Measurements from ENCODE around the gene DCDC2C. TPM values are rescaled to one million over a fixed set of nuclear protein-coding genes. Genes with fewer than 3 reads are reported as not detected.

DCDC2C gene
- total RNA-seq, 2 donors from 2014 or later, result not detected

DNA sequence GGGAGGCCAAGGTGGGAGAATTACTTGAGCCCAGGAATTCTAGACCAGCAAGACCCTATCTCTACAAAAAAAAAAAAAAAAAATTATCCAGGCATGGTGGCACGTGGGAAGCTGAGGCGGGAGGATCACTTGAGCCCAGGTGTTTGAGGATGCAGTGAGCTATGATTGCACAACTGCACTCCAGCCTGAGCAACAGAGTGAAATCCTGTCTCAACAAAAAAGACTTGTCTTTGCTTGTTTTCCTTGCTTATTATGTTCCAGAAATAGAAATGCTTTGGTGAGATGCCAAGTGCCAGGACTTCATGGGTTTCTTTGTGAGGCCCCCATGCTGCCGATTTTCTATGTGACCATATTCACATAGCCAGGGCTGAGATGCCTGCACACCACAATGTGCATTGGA, 9.0 kb downstream of the DCDC2C start:
- peaks cover 12% of the 10 kb centered on the region for H3K27me3 Mint-ChIP-seq
- no peaks in the 10 kb centered on the region for H3K9me3 Mint-ChIP-seq
- H3K4me3 Mint-ChIP-seq, result no peak overlapping the region
- H3K27ac Mint-ChIP-seq, result no peak overlapping the region
- no peaks in the 10 kb centered on the region for H3K4me1 Mint-ChIP-seq
- H3K36me3 Mint-ChIP-seq (ENCODE audit: low read depth), result no peaks in the 10 kb centered on the region
- ATAC-seq (replicated peaks), result no peak

DNA sequence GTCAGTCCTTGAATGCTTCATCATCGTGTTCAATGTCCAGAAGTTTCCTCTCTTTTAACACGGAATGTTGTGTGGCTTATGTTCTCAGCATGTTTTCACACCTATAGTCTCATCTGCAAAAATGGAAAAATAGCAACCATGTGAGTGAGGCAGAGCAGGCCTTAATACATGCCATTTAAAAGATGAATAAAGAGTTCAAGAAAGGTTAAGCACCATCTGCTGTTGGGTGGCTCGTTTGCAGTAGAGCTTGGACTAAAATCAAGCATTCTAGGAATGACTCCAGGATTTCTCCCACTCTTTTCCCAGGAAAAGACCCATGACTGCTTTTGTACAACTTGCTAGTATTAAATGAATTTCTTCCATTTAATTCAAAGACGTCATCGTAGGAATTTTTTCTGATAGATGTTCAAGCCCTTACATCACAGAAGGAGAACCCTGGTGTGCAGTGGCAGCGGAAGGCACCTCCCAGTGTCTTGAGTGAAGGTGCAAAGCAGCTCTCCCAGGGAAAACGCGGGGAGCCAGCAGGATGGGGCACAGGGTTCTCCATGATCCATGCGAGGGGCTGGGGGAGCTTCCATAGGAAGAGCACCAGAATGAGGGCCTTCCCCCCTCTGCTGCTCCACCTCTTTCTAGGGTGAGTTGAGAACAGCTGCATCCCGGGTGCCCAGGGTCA, 9.6 kb downstream of the DCDC2C start:
- H3K4me1 Mint-ChIP-seq, result no peaks in the 10 kb centered on the region
- ATAC-seq (replicated peaks), result no peak
- H3K27me3 Mint-ChIP-seq, result peaks cover 12% of the 10 kb centered on the region
- no peak overlapping the region for H3K4me3 Mint-ChIP-seq
- no peaks in the 10 kb centered on the region for H3K9me3 Mint-ChIP-seq
- H3K36me3 Mint-ChIP-seq (ENCODE audit: low read depth), result no peaks in the 10 kb centered on the region
- no peak overlapping the region for H3K27ac Mint-ChIP-seq

DNA sequence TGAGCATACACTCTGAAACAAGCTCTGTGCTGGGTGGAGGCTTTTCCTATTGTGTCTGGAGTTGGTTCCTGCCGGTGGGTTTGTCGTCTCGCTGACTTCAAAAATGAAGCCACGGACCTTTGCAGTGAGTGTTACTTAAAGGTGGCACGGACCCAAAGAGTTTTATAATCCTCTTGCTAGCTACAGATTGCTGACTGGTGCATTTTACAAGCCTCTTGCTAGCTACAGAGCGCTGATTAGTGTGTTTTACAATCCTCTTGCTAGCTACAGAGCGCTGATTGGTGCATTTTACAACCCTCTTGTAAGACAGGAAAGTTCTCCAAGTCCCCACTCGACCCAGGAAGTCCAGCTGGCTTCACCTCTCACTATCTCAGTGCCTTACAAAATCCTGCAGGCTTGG, 15.3 kb downstream of the DCDC2C start:
- Mint-ChIP-seq H3K4me1 (no peaks in the 10 kb centered on the region), H3K36me3 (ENCODE audit: low read depth) (no peaks in the 10 kb centered on the region), H3K4me3 (no peak overlapping the region), H3K9me3 (no peaks in the 10 kb centered on the region), H3K27me3 (peaks cover 4% of the 10 kb centered on the region), H3K27ac (no peak overlapping the region)
- no peak for ATAC-seq (replicated peaks)

DNA sequence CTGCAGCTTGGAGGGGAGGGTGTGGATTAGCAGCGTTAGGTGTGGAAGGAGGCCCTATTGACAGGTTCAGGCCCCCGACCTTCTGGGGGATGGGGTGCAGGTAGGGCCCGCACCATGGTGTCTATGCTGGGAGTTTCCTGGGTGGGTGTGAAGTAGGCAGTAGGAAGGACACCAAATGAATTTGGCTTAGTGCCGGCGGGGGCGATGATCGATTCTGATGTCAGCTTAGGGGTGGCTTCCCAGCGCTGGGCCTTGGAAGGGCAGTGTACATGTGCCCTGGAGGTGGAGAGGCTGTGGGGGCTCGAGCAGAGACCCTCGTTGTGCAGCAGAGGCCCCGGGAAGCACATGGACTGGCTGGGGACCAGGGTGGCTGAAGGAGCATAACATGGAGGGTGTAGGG, 21.6 kb downstream of the DCDC2C start:
- ATAC-seq (replicated peaks), result no peak
- H3K4me3 Mint-ChIP-seq, result no peak overlapping the region
- H3K36me3 Mint-ChIP-seq (ENCODE audit: low read depth), result no peaks in the 10 kb centered on the region
- H3K27ac Mint-ChIP-seq, result no peak overlapping the region
- no peaks in the 10 kb centered on the region for H3K4me1 Mint-ChIP-seq
- H3K9me3 Mint-ChIP-seq, result no peaks in the 10 kb centered on the region
- H3K27me3 Mint-ChIP-seq, result peaks cover 29% of the 10 kb centered on the region

DNA sequence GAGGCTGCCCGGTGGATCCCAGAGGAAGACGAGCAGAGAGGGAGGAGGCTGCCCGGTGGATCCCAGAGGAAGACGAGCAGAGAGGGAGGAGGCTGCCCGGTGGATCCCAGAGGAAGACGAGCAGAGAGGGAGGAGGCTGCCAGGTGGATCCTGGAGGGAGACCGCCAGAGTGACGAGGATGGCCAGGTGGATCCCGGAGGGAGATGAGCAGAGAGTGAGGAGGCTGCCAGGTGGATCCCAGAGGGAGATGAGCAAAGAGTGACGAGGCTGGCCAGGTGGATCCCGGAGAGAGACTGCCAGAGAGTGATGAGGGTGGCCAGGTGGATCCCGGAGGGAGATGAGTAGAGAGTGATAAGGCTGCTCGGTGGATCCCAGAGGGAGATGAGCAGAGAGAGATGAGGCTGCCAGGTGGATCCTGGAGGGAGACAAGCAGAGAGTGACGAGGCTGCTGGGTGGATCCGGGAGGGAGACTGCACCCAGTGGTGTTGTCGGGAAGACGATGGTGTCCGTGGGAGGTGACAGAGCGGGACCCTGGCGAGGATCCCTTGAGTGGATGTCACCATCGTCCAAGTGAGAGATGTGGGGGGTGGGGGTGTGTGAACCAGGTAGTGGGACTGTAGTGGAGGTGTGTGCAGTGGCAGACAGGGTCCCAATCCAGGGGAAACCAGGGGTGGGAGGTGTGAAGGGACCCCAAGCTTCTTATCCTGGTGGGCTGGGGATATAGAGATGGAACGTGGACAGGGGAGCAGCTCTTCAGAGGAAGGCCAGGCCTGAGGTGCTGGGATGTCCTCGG, 22.3 kb downstream of the DCDC2C start:
- H3K36me3 Mint-ChIP-seq (ENCODE audit: low read depth), result no peaks in the 10 kb centered on the region
- no peak overlapping the region for H3K27ac Mint-ChIP-seq
- peaks cover 29% of the 10 kb centered on the region for H3K27me3 Mint-ChIP-seq

DNA sequence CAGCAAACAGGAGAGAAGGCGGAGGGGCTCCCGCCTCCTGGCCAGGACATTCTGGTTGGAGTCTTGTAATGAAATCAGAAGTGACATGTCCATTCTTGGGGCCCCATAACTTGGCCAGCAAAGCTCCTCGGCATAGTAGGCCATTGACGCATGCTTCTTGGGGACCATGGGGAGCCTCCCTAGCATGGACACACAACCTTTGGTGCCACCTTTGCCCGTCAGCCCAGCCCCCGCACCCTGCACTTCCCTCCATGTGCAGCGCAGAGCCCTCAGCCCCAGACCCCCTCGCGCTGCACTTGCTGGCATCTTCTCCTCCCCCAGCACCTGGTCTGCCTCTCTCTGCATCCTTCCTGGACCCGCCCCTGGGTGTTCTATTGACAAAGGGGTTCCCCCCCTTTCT, 23.1 kb downstream of the DCDC2C start:
- Mint-ChIP-seq H3K36me3 (ENCODE audit: low read depth) (no peaks in the 10 kb centered on the region), H3K4me3 (no peak overlapping the region), H3K4me1 (no peaks in the 10 kb centered on the region), H3K27me3 (peaks cover 29% of the 10 kb centered on the region), H3K9me3 (no peaks in the 10 kb centered on the region), H3K27ac (no peak overlapping the region)
- no peak for ATAC-seq (replicated peaks)

More for the DNA sequence above, 22.3 kb downstream of the DCDC2C start:
- Mint-ChIP-seq H3K4me1 (no peaks in the 10 kb centered on the region), H3K4me3 (no peak overlapping the region), H3K9me3 (no peaks in the 10 kb centered on the region)
- no peak for ATAC-seq (replicated peaks)

DNA sequence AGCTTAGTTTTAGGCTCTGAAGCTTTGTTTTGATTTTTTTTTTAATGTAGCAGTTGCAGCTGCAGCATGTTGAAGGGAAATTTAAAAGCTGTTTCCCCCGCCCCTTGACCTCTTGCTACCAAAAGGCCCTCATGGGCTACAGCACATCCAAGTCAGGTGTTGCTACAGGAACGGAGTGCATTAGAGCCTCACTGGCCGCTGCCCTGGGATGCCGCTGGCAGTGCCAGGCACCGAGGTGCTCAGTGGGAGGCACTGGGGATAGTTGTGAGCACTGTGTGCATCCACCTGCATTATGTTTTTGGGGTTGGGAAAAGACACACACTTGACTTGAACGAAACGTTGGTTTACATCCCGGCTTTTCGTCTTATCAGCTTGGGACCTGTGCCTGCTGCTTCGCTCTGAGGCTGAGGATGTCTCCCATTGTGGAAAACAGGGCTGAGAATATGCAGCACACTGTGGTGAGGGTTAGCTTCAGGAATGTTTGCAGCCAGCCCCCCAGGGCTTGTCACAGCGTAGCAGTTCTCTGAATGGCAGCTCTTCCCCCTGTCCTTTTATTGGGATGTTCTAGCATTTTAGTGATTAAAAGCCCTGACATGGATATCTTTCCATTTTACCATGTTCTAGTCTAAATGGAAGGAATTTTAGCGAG, 24.1 kb downstream of the DCDC2C start:
- H3K4me1 Mint-ChIP-seq, result no peaks in the 10 kb centered on the region
- H3K9me3 Mint-ChIP-seq, result no peaks in the 10 kb centered on the region
- peaks cover 29% of the 10 kb centered on the region for H3K27me3 Mint-ChIP-seq
- H3K27ac Mint-ChIP-seq, result no peak overlapping the region
- H3K36me3 Mint-ChIP-seq (ENCODE audit: low read depth), result no peaks in the 10 kb centered on the region
- H3K4me3 Mint-ChIP-seq, result no peak overlapping the region
- no peak for ATAC-seq (replicated peaks)

DNA sequence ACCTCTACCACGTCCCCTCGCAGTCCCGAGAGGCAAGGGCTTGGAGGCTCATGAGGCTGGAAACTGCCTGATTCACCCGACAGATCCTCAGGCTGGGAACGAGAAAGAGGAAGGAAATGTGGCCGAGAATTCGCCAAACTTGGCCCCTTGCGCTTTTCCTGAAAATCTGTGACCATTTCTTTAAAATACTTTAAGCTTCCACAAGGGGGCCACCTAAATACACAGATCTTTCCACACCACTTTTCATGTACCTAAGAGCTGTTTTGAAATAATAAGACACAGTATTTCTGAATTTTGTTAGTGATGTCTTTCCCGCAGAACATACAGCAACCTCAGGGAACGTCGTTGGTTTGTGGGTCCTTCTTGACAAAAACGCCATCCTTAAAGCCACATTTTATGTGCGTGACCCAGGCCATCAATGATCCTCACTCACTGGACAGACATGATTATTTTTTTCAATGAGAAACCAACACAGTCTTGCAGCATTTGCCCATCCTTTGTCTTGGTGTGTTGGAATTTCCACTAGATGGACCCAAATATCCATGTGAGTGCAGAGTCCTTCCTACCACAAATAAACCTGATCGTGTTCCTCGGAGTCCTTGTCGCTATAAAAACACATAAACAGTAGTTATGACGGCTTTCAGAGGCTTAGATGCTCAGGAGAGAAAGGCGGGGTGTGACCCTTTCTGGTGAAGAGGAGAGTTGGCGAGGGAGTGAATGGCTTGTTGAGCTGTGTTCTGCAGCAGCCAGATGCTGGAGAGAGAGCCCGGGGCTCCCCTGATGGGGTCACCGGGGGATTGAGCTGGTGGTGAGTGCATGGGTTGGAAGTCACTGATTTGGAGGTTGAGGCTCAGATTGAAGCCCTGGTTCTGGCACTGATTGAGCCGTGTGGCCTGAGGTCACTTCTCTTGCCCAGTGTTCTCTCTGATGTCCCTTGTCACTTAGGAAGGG, 25.0 kb downstream of the DCDC2C start:
- Mint-ChIP-seq H3K9me3 (no peaks in the 10 kb centered on the region), H3K36me3 (ENCODE audit: low read depth) (no peaks in the 10 kb centered on the region), H3K27me3 (peaks cover 25% of the 10 kb centered on the region), H3K27ac (no peak overlapping the region), H3K4me1 (no peaks in the 10 kb centered on the region), H3K4me3 (no peak overlapping the region)
- no peak for ATAC-seq (replicated peaks)

DNA sequence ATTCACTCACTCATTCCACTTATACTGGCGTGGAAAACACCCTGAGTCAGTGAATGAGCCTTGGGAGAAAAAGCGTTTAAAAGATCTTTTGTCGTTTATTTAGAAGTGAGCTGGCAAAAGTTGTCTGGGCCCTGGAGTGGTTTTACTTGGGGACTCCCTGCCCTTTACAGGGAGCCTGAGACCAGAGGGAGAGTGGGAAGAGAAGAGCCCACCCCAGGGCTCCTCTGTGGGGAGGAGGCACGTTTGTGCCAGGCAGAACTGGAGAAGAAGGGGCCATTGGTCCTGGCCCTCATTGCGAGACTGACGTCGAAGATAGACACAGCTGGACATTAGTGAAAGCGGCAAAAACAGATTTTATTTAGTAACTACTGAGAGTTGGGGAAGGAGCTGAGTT, 25.7 kb downstream of the DCDC2C start:
- H3K36me3 Mint-ChIP-seq (ENCODE audit: low read depth), result no peaks in the 10 kb centered on the region
- H3K27me3 Mint-ChIP-seq, result peaks cover 26% of the 10 kb centered on the region
- no peak overlapping the region for H3K27ac Mint-ChIP-seq
- no peaks in the 10 kb centered on the region for H3K9me3 Mint-ChIP-seq
- H3K4me3 Mint-ChIP-seq, result no peak overlapping the region
- no peaks in the 10 kb centered on the region for H3K4me1 Mint-ChIP-seq
- ATAC-seq (replicated peaks), result no peak

DNA sequence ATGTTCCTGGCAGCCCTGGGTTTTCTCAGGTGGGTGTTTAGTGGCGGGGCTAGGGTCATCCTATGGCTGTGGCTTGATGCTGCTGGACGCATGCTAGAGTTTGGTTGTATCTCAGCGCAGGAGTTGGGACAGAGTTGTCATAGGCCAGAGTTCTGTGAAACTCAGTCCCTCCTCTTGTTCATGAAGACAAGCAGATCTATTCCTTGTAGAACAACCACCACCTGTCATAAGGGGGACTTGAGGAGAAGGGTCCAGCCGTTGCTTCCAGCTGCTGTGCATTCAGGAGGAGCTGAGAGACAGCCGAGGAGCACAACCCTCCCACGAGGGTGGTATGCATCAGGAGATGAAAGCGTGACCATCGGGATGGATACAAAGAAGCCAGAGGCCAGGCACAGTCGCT, 26.4 kb downstream of the DCDC2C start:
- no peaks in the 10 kb centered on the region for H3K9me3 Mint-ChIP-seq
- no peak overlapping the region for H3K27ac Mint-ChIP-seq
- ATAC-seq (replicated peaks), result no peak
- H3K36me3 Mint-ChIP-seq (ENCODE audit: low read depth), result no peaks in the 10 kb centered on the region
- H3K4me3 Mint-ChIP-seq, result no peak overlapping the region
- H3K4me1 Mint-ChIP-seq, result no peaks in the 10 kb centered on the region
- peaks cover 34% of the 10 kb centered on the region for H3K27me3 Mint-ChIP-seq

DNA sequence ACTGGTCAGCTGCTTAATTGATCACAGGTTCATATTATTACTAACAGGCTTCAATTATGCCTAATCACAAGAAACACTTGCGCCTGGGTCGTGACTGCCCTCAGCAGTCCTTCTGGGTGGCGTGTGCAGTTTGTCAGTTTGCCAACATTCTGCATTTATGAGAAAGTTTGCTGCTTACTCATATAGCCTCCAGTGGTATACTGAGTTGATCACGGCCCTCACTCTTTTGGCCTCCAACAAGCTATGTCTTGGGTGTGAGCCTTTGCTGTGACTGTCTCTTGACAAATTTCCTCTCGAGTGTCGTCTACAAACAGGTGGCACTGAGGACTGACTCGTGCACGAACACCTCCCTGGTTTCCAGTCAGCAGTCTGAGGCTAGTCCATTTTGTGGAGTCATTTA, 27.3 kb downstream of the DCDC2C start:
- H3K36me3 Mint-ChIP-seq (ENCODE audit: low read depth), result no peaks in the 10 kb centered on the region
- no peaks in the 10 kb centered on the region for H3K4me1 Mint-ChIP-seq
- H3K4me3 Mint-ChIP-seq, result no peak overlapping the region
- H3K27me3 Mint-ChIP-seq, result peaks cover 29% of the 10 kb centered on the region
- ATAC-seq (replicated peaks), result no peak
- H3K27ac Mint-ChIP-seq, result no peak overlapping the region
- H3K9me3 Mint-ChIP-seq, result no peaks in the 10 kb centered on the region

DNA sequence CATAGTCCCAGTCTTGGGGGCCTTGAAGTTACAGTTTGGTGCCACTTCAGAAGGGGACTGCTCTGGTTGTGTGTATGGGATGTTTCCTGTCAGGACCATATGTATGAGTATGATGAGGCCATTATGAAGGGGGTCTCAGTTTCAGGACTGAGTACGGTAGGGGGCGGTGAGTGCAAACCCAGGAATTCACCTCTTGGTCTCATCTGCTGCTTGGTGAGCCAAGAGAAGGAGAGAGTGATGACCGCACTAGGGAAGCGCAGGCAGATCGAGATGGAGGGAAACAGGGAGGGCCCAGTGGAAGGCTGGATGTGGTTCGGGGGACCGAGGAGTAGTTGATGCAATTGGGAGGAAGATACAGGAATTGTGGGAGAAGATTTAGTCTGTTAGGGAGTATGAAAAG, 28.5 kb downstream of the DCDC2C start:
- no peaks in the 10 kb centered on the region for H3K9me3 Mint-ChIP-seq
- H3K27me3 Mint-ChIP-seq, result peaks cover 27% of the 10 kb centered on the region
- no peaks in the 10 kb centered on the region for H3K36me3 Mint-ChIP-seq (ENCODE audit: low read depth)
- no peaks in the 10 kb centered on the region for H3K4me1 Mint-ChIP-seq
- ATAC-seq (replicated peaks), result no peak
- H3K4me3 Mint-ChIP-seq, result no peak overlapping the region
- H3K27ac Mint-ChIP-seq, result no peak overlapping the region

DNA sequence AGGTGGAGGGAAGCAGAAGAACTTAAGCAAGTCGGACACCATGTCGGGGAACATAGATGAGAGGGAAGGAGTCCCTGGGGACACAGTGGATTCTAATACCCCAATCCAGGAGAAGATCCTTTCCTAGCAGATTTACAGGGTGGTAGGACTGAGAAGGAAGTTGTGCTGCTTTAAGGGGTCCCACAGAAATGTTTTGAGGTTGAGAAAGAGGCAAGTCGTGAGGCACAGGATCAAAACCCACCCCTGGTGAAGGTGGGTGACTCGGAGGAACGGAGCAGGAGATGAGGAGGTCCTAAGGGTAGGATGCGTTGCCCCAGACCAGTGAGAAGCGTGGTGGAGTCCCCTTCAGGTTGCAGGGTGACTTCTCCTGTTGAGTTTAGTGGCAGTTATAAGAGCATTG, 32.7 kb downstream of the DCDC2C start:
- peaks cover 9% of the 10 kb centered on the region for H3K27me3 Mint-ChIP-seq
- no peaks in the 10 kb centered on the region for H3K36me3 Mint-ChIP-seq (ENCODE audit: low read depth)
- ATAC-seq (replicated peaks), result no peak
- no peak overlapping the region for H3K27ac Mint-ChIP-seq
- no peaks in the 10 kb centered on the region for H3K9me3 Mint-ChIP-seq
- H3K4me1 Mint-ChIP-seq, result no peaks in the 10 kb centered on the region
- no peak overlapping the region for H3K4me3 Mint-ChIP-seq

DNA sequence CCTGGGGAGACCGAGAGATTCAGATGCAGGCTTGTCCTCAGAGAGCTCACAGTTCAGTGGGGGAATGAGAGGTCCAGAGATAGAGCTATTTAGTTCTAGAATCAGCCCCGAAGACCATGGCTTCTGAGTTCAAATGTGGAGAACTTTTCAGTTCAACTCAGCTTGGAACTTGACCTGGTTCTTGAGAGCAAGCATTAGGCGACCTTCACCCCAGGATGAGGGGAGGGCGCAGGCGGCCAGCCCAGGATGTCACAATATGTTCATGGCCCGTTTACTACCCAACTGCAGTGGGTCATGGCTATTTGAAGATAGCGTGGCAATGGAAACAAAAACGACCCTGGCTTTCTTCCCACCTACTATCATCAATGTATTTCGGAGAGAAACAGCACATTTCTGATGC, 33.8 kb downstream of the DCDC2C start:
- no peaks in the 10 kb centered on the region for H3K9me3 Mint-ChIP-seq
- H3K4me1 Mint-ChIP-seq, result no peaks in the 10 kb centered on the region
- no peaks in the 10 kb centered on the region for H3K36me3 Mint-ChIP-seq (ENCODE audit: low read depth)
- H3K27me3 Mint-ChIP-seq, result peaks cover 12% of the 10 kb centered on the region
- ATAC-seq (replicated peaks), result no peak
- no peak overlapping the region for H3K4me3 Mint-ChIP-seq
- no peak overlapping the region for H3K27ac Mint-ChIP-seq

Measured in activated T-helper 17 cell treated with anti-CD3 and anti-CD28 coated beads, Interleukin-2, amount 50 U/mL, for 72 hours (primary cell).